Measurements from ENCODE around the gene SGCD.

- TF ChIP-seq EZH2 (IDR thresholded peaks at IDR 0.05; ENCODE audit: borderline replicate concordance, low read length) (no peak), CTCF (conservative IDR thresholded peaks at IDR 0.05 in 1 of 2, IDR thresholded peaks at IDR 0.05 in 1 of 2; ENCODE audit: extremely low read depth in 1 of 2, insufficient read depth in 1 of 2, low read depth in 1 of 2, low read length in 2 of 2) (no peak)
Observed at GRCh38 chr5:156312897-156313694, 13.9 kb upstream of the SGCD start.

All from mammary epithelial cell (primary cell).